ENCODE results near the gene CCDC87. TPM values are rescaled to one million over a fixed set of nuclear protein-coding genes. Genes with fewer than 3 reads are reported as not detected.

CCDC87 gene
- total and polyA plus RNA-seq, 7 donors = 0.06 to 1.1 (median 0.36) TPM; not detected in 1

GRCh38 chr11:66617155-66617834 lies 24.4 kb upstream of the CCDC87 start:
- Histone ChIP-seq H3K27me3 (ENCODE audit: insufficient read depth in 3 of 3, low read length in 2 of 3) (no peaks in the 10 kb centered on the region), H3K27ac (peak overlapping the region; percentile 99), H3K4me3 (peak overlapping the region; percentile 98), H3K4me1 (peaks cover 48% of the 10 kb centered on the region), H3K9me3 (no peaks in the 10 kb centered on the region), H3K36me3 (ENCODE audit: insufficient read depth in 1 of 2, low read depth in 1 of 2) (peaks cover 0 to 17% of the 10 kb centered on the region in 2 donors)
- 1 to 2% (median 1%) methylated on average over 24 to 38 of the region's 38 CpGs for WGBS, 3 donors
- DNase-seq (peak; percentile 81 to 87), ATAC-seq (peak in 2 of 4 donors; percentile 39 to 42)
- TF ChIP-seq, protein P1, sequence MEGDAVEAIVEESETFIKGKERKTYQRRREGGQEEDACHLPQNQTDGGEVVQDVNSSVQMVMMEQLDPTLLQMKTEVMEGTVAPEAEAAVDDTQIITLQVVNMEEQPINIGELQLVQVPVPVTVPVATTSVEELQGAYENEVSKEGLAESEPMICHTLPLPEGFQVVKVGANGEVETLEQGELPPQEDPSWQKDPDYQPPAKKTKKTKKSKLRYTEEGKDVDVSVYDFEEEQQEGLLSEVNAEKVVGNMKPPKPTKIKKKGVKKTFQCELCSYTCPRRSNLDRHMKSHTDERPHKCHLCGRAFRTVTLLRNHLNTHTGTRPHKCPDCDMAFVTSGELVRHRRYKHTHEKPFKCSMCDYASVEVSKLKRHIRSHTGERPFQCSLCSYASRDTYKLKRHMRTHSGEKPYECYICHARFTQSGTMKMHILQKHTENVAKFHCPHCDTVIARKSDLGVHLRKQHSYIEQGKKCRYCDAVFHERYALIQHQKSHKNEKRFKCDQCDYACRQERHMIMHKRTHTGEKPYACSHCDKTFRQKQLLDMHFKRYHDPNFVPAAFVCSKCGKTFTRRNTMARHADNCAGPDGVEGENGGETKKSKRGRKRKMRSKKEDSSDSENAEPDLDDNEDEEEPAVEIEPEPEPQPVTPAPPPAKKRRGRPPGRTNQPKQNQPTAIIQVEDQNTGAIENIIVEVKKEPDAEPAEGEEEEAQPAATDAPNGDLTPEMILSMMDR (IDR thresholded peaks at IDR 0.05) = no peak
- intact Hi-C loops (cut with DNase I) = loop anchor here in 1 of 2 donors (2.0 kb wide), 1 partner anchor 20 kb away; no protein-coding TSS in a partner anchor

- H3K4me3 ChIP-seq = peak within 1 kb of the TSS; percentile 98
- TF ChIP-seq, protein P1 (IDR thresholded peaks at IDR 0.05) = no peak
- 0 to 1% (median 0%) methylated on average over 77 to 90 of the region's 90 CpGs for WGBS, 3 donors
- DNase-seq (peak; percentile 99 to 100), ATAC-seq (peak; percentile 95 to 99 (median 98))
- intact Hi-C loops (cut with DNase I) = loop anchor here in 1 of 2 donors (2.0 kb wide), 1 partner anchor 20 kb away; no protein-coding TSS in a partner anchor
- H3K27me3 ChIP-seq (ENCODE audit: insufficient read depth in 3 of 3, low read length in 2 of 3) = no peaks in the 10 kb centered on the region
- H3K27ac ChIP-seq = peak within 1 kb of the TSS; percentile 99
- no peaks in the 10 kb centered on the region for H3K9me3 ChIP-seq
- peaks cover 0 to 9% of the 10 kb centered on the region in 2 donors for H3K36me3 ChIP-seq (ENCODE audit: insufficient read depth in 1 of 2, low read depth in 1 of 2)
- H3K4me1 ChIP-seq = peaks cover 40% of the 10 kb centered on the region
These were observed 23.7 kb upstream of the CCDC87 start, which contains the start of gene RBM14 for GRCh38 chr11:66616379-66617154. TSS of gene RBM14 (plus strand) at chr11:66616630. CDS start at chr11:66616721, 91 bp downstream.

DNA sequence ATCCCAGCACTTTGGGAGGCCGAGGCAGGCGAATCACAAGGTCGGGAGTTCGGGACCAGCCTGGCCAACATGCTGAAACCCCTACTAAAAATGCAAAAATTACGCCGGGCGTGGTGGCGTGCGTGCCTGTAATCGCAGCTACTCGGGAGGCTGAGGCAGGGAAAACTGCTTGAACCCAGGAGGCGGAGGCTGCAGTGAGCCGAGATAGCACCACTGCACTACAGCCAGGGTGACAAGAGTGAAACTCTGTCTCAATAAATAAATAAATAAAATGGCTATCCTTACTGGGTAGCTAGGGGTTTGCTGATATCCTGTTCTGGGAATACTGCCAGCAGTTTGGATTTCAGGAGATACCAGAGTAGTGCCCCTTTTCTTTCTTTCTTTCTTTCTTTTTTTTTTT lies 21.2 kb upstream of the CCDC87 start:
- Histone ChIP-seq H3K36me3 (ENCODE audit: insufficient read depth in 1 of 2, low read depth in 1 of 2) (peaks cover 0 to 7% of the 10 kb centered on the region in 2 donors), H3K9me3 (no peaks in the 10 kb centered on the region), H3K27me3 (ENCODE audit: insufficient read depth in 3 of 3, low read length in 2 of 3) (no peaks in the 10 kb centered on the region), H3K4me1 (peaks cover 18% of the 10 kb centered on the region), H3K27ac (no peak overlapping the region), H3K4me3 (no peak overlapping the region)
- WGBS, 3 donors = 92 to 95% (median 94%) methylated on average over 13 of the region's 13 CpGs
- intact Hi-C loops (cut with DNase I) = no loop called here
- ATAC-seq = no peak
- DNase-seq = no peak
- TF ChIP-seq, protein P1 (IDR thresholded peaks at IDR 0.05) = no peak

DNA sequence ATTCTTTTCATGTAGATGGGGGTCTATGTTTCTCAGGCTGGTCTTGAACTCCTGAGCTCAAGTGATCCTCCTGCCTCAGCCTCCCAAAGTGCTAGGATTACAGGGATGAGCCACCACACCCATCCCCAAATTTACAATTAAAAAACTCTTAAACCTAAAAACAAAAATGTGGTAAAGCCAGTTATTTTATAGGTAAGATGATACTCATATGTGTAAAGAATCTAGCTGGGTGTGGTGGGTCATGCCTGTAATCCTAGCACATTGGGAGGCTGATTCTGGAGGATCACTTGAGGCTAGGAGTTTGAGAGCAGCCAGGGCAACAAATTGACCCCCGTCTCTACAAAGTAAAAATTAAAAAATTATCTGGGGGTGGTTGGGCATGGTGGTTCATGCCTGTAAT lies 19.6 kb upstream of the CCDC87 start:
- no peaks in the 10 kb centered on the region for H3K9me3 ChIP-seq
- peaks cover 8% of the 10 kb centered on the region for H3K4me1 ChIP-seq
- WGBS, 3 donors = 89 to 92% (median 92%) methylated on average over 1 of the region's 1 CpG
- H3K4me3 ChIP-seq = no peak overlapping the region
- no peak overlapping the region for H3K27ac ChIP-seq
- TF ChIP-seq, protein P1 (IDR thresholded peaks at IDR 0.05) = no peak
- no peak for DNase-seq
- no peaks in the 10 kb centered on the region for H3K36me3 ChIP-seq (ENCODE audit: insufficient read depth in 1 of 2, low read depth in 1 of 2)
- ATAC-seq = no peak
- no peaks in the 10 kb centered on the region for H3K27me3 ChIP-seq (ENCODE audit: insufficient read depth in 3 of 3, low read length in 2 of 3)
- intact Hi-C loops (cut with DNase I) = no loop called here
